ENCODE measurements around the gene INPP5D. TPM values are rescaled to one million over a fixed set of nuclear protein-coding genes. Genes with fewer than 3 reads are reported as not detected.

Gene INPP5D
- total RNA-seq, 1 donor from 2014 or later = 14.7 TPM

GRCh38 chr2:233219848-233220247 is 159.7 kb downstream of the INPP5D start:
- H3K4me3 ChIP-seq (ENCODE audit: insufficient read depth, low read depth, low read length) = no peak overlapping the region
- FAIRE-seq = no peak
- no peaks in the 10 kb centered on the region for H3K36me3 ChIP-seq (ENCODE audit: insufficient read depth, low read length)
- no peak overlapping the region for H3K27ac Mint-ChIP-seq (ENCODE audit: unreplicated experiment)
- H3K36me3 Mint-ChIP-seq (ENCODE audit: low read depth, unreplicated experiment) = no peaks in the 10 kb centered on the region
- no peak for DNase-seq (ENCODE audit: low read depth)
- H3K9me3 ChIP-seq (ENCODE audit: insufficient read depth, low read depth, low read length) = no peaks in the 10 kb centered on the region
- no peaks in the 10 kb centered on the region for H3K79me2 ChIP-seq (ENCODE audit: insufficient read depth, low read length)
- no peaks in the 10 kb centered on the region for H3K4me1 ChIP-seq (ENCODE audit: insufficient read depth, low read length)
- H3K4me2 ChIP-seq (ENCODE audit: low read length) = no peak overlapping the region
- TF ChIP-seq EZH2 (IDR thresholded peaks at IDR 0.05; ENCODE audit: insufficient read depth, low read length) = no peak
- TF ChIP-seq, protein P1, sequence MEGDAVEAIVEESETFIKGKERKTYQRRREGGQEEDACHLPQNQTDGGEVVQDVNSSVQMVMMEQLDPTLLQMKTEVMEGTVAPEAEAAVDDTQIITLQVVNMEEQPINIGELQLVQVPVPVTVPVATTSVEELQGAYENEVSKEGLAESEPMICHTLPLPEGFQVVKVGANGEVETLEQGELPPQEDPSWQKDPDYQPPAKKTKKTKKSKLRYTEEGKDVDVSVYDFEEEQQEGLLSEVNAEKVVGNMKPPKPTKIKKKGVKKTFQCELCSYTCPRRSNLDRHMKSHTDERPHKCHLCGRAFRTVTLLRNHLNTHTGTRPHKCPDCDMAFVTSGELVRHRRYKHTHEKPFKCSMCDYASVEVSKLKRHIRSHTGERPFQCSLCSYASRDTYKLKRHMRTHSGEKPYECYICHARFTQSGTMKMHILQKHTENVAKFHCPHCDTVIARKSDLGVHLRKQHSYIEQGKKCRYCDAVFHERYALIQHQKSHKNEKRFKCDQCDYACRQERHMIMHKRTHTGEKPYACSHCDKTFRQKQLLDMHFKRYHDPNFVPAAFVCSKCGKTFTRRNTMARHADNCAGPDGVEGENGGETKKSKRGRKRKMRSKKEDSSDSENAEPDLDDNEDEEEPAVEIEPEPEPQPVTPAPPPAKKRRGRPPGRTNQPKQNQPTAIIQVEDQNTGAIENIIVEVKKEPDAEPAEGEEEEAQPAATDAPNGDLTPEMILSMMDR (IDR thresholded peaks at IDR 0.05; ENCODE audit: insufficient read depth, low read depth, low read length) = no peak
- H3K27me3 ChIP-seq (ENCODE audit: insufficient read depth, low read length) = peaks cover 2% of the 10 kb centered on the region
- no peak overlapping the region for H2AFZ ChIP-seq (ENCODE audit: low read depth, low read length)
- no peaks in the 10 kb centered on the region for H4K20me1 ChIP-seq (ENCODE audit: insufficient read depth, low read length)
- peaks cover 15% of the 10 kb centered on the region for H3K27me3 Mint-ChIP-seq (ENCODE audit: low read depth, unreplicated experiment)
- H3K4me1 Mint-ChIP-seq (ENCODE audit: low read depth, unreplicated experiment) = no peaks in the 10 kb centered on the region
- no peaks in the 10 kb centered on the region for H3K9me3 Mint-ChIP-seq (ENCODE audit: unreplicated experiment)
- H3K4me3 Mint-ChIP-seq (ENCODE audit: unreplicated experiment) = no peak overlapping the region
- no peak overlapping the region for H3K27ac ChIP-seq (ENCODE audit: low read depth, low read length)
- no peak overlapping the region for H3K9ac ChIP-seq (ENCODE audit: low read length)

DNA sequence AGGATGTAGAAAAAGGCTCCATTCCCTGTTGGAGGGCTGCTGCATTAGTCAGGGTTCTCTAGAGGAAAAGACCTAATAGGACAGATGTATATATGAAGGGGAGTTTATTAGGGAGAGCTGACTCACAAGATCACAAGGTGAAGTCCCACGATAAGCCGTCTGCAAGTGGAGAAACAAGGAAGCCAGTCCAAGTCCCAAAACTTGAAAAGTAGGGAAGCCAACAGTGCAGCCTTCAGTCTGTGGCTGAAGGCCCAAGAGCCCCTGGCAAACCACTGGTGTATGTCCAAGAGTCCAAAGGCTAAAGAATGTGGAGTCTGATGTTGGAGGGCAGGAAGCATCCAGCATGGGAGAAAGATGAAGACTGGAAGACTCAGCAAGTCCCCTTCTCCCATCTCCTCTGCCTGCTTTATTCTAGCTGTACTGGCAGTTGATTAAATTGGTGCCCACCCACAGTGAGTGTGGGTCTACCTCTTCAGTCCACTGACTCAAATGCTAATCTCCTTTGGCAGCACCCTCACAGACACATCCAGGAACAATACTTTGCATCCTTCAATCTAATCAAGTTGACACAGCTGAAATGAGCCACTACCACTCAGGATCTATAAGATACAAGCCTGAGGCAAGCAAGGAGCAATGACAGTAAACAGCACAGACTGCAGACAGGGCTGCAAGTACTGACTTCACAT is 161.4 kb downstream of the INPP5D start:
- H3K36me3 Mint-ChIP-seq (ENCODE audit: low read depth, unreplicated experiment) = no peaks in the 10 kb centered on the region
- no peaks in the 10 kb centered on the region for H3K4me1 ChIP-seq (ENCODE audit: insufficient read depth, low read length)
- FAIRE-seq = no peak
- H3K27me3 Mint-ChIP-seq (ENCODE audit: low read depth, unreplicated experiment) = peaks cover 17% of the 10 kb centered on the region
- H3K36me3 ChIP-seq (ENCODE audit: insufficient read depth, low read length) = no peaks in the 10 kb centered on the region
- H3K4me2 ChIP-seq (ENCODE audit: low read length) = no peak overlapping the region
- no peak overlapping the region for H3K4me3 Mint-ChIP-seq (ENCODE audit: unreplicated experiment)
- H4K20me1 ChIP-seq (ENCODE audit: insufficient read depth, low read length) = no peaks in the 10 kb centered on the region
- TF ChIP-seq, protein P1 (IDR thresholded peaks at IDR 0.05; ENCODE audit: insufficient read depth, low read depth, low read length) = no peak
- TF ChIP-seq EZH2 (IDR thresholded peaks at IDR 0.05; ENCODE audit: insufficient read depth, low read length) = no peak
- H3K9ac ChIP-seq (ENCODE audit: low read length) = no peak overlapping the region
- no peak overlapping the region for H3K27ac ChIP-seq (ENCODE audit: low read depth, low read length)
- H3K4me3 ChIP-seq (ENCODE audit: insufficient read depth, low read depth, low read length) = no peak overlapping the region
- peaks cover 3% of the 10 kb centered on the region for H3K27me3 ChIP-seq (ENCODE audit: insufficient read depth, low read length)
- no peaks in the 10 kb centered on the region for H3K9me3 ChIP-seq (ENCODE audit: insufficient read depth, low read depth, low read length)
- no peaks in the 10 kb centered on the region for H3K4me1 Mint-ChIP-seq (ENCODE audit: low read depth, unreplicated experiment)
- DNase-seq (ENCODE audit: low read depth) = peak; percentile 23
- H3K9me3 Mint-ChIP-seq (ENCODE audit: unreplicated experiment) = peaks cover 3% of the 10 kb centered on the region
- no peak overlapping the region for H3K27ac Mint-ChIP-seq (ENCODE audit: unreplicated experiment)
- H2AFZ ChIP-seq (ENCODE audit: low read depth, low read length) = no peak overlapping the region
- H3K79me2 ChIP-seq (ENCODE audit: insufficient read depth, low read length) = no peaks in the 10 kb centered on the region
